Loucy (cell line): ENCODE data around the gene SERINC2.
"Not testable (repeated sequence)": the region's sequence is repeated elsewhere in the genome, so short reads cannot be mapped to it uniquely, and the experiment has no call there.

Experiments used
- CTCF ChIP-seq: fragments of 200-600 bp; sonication (generic); conservative IDR thresholded peaks from 2 replicates; pipeline ENCODE4 v1.5.1; 2014; ENCODE audit warnings: mild to moderate bottlenecking, antibody characterized with exemption, low read length
- EZH2phosphoT487 ChIP-seq: fragments of 200-600 bp; IDR thresholded peaks from 2 replicates; pipeline ENCODE4 v1.6.1; 2018; ENCODE audit warnings: antibody characterized with exemption, mild to moderate bottlenecking, moderate library complexity, borderline replicate concordance

- not testable (repeated sequence) for TF ChIP-seq CTCF, EZH2phosphoT487
Observed at GRCh38 chr1:31480426-31480825, 67.4 kb downstream of the SERINC2 start.
